HG03095 (cell line): ENCODE data around the gene IFI6.

Experiments used
- ATAC-seq: cut with Tn5 transposase; IDR thresholded peaks from one replicate; pipeline ENCODE4 v1.9.1; 2021; ENCODE audit warnings: moderate library complexity; ENCODE audit not compliant: unreplicated experiment

Gene IFI6

GRCh38 chr1:27676410-27676809 lies 4.4 kb upstream of the IFI6 start:
- no peak for ATAC-seq

GRCh38 chr1:27672750-27673112 lies 739 bp upstream of the IFI6 start:
- ATAC-seq, result no peak

- ATAC-seq, result no peak
These were observed 2.1 kb downstream of the IFI6 start for GRCh38 chr1:27669876-27670275.

GRCh38 chr1:27668808-27669723 lies 2.9 kb downstream of the IFI6 start:
- no peak for ATAC-seq

GRCh38 chr1:27668121-27668807 lies 3.7 kb downstream of the IFI6 start:
- no peak for ATAC-seq

- no peak for ATAC-seq
These were observed 5.2 kb downstream of the IFI6 start for GRCh38 chr1:27666791-27667254.

- ATAC-seq, result no peak
These were observed 5.7 kb downstream of the IFI6 start for GRCh38 chr1:27666294-27666693.

GRCh38 chr1:27665016-27665651 lies 6.9 kb downstream of the IFI6 start:
- no peak for ATAC-seq

GRCh38 chr1:27664291-27664690 lies 7.7 kb downstream of the IFI6 start:
- no peak for ATAC-seq

GRCh38 chr1:27662707-27663393 lies 9.1 kb downstream of the IFI6 start:
- no peak for ATAC-seq

- ATAC-seq, result no peak
These were observed 9.7 kb downstream of the IFI6 start for GRCh38 chr1:27662261-27662660.

- ATAC-seq, result no peak
These were observed 10.4 kb downstream of the IFI6 start for GRCh38 chr1:27661412-27662075.

- no peak for ATAC-seq
These were observed 11.6 kb downstream of the IFI6 start for GRCh38 chr1:27660300-27660835.

GRCh38 chr1:27659497-27660299 lies 12.3 kb downstream of the IFI6 start:
- peak; percentile 45 for ATAC-seq

- peak; percentile 15 for ATAC-seq
These were observed 13.0 kb downstream of the IFI6 start for GRCh38 chr1:27658951-27659496.

GRCh38 chr1:27656157-27656893 lies 15.7 kb downstream of the IFI6 start:
- ATAC-seq, result no peak

- ATAC-seq, result no peak
These were observed 16.6 kb downstream of the IFI6 start for GRCh38 chr1:27655151-27655937.
